ENCODE measurements around the gene B3GALNT1.
"Not testable (repeated sequence)": the region's sequence is repeated elsewhere in the genome, so short reads cannot be mapped to it uniquely, and the experiment has no call there.

B3GALNT1 gene

DNA sequence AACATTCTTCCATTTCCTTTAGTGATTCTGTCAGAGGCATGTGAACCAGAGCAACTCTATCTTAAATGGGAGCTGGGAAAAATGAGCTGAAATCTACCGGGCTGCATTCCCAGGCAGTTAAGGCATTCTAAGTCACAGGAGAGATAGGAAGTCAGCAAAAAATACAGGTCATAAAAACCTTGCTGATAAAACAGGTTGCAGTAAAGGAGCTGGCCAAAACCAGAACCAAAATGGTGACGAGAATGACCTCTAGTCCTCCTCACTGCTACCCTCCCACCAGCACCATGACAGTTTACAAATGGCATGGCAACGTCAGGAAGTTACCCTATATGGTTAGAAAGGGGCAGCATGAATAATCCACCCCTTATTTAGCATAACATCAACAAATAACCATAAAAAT is 66.4 kb downstream of the B3GALNT1 start:
- ChIA-PET POLR2A (ENCODE audit: low non-redundant PET) (no interaction called here), CTCF (no interaction called here)
- no peak overlapping the region for H3K27ac ChIP-seq
- DNase-seq (ENCODE audit: low spot score): no peak
- no peak for TF ChIP-seq CTCF (conservative IDR thresholded peaks at IDR 0.05; ENCODE audit: low read depth)

- ChIA-PET CTCF (no interaction called here), POLR2A (ENCODE audit: low non-redundant PET) (no interaction called here)
- TF ChIP-seq CTCF (conservative IDR thresholded peaks at IDR 0.05; ENCODE audit: low read depth): no peak
- no peak for DNase-seq (ENCODE audit: low spot score)
- H3K27ac ChIP-seq: no peak overlapping the region
These were observed 69.4 kb downstream of the B3GALNT1 start for GRCh38 chr3:161035711-161036110.

DNA sequence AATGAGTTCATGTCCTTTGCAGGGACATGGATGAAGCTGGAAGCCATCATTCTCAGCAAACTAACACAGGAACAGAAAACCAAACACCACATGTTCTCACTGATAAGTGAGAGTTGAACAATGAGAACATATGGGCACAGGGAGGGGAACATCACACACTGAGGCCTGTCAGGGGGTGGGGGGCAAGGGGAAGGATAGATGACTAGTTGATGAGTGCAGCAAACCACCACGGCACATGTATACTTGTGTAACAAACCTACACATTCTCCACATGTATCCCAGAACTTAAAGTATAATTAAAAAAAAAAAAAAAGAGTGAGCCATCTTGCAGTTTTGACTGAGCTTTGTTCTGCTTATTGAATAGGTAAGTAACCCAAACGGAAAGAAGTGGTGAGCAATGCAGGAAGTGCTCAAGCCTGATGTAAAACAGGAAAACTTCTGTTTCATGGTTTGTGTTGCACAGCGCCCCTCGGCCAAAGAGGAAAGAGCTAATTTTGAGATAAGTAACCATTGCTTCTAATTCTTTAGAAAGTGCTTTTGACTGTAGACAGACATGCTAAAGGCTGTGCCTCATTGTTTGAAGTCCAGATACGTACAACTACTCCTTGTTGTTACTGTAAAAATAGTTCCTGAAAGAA is 70.1 kb downstream of the B3GALNT1 start:
- H3K27ac ChIP-seq; CTCF ChIA-PET; DNase-seq (ENCODE audit: low spot score); POLR2A ChIA-PET (ENCODE audit: low non-redundant PET): not testable (repeated sequence)
